ENCODE results near the gene STK32B. TPM values are rescaled to one million over a fixed set of nuclear protein-coding genes. Genes with fewer than 3 reads are reported as not detected.

STK32B gene
- total RNA-seq, 2 experiments from 2014 or later, result not detected

- Mint-ChIP-seq H3K4me3 (no peak overlapping the region), H3K36me3 (ENCODE audit: low read depth) (no peaks in the 10 kb centered on the region), H3K4me1 (ENCODE audit: low read depth) (no peaks in the 10 kb centered on the region), H3K27ac (no peak overlapping the region), H3K9me3 (peaks cover 9% of the 10 kb centered on the region), H3K27me3 (peaks cover 3% of the 10 kb centered on the region)
- intact Hi-C loops (cut with micrococcal nuclease), result no loop called here
- ChIA-PET CTCF (no interaction called here), POLR2A (no interaction called here)
- TF ChIP-seq CTCF (IDR thresholded peaks at IDR 0.05), result no peak
- DNase-seq (no peak), ATAC-seq (no peak)
Observed at GRCh38 chr4:5547651-5548249, 496.5 kb downstream of the STK32B start.

Other genes starting within 250 kb of the STK32B start
- gene MSX1, start 191.8 kb upstream of the STK32B start, total RNA-seq, result under 1 TPM; 0.16 to 0.61 TPM
- gene CYTL1, start 32.0 kb upstream of the STK32B start, total RNA-seq, result not detected

Measured in activated CD8-positive, alpha-beta T cell treated with anti-CD3 and anti-CD28 coated beads for 36 hours (primary cell).